HG03095 (cell line): Measurements from ENCODE around the gene SLC25A45.
"Not testable (repeated sequence)": the region's sequence is repeated elsewhere in the genome, so short reads cannot be mapped to it uniquely, and the experiment has no call there.

Experiments used
- ATAC-seq: cut with Tn5 transposase; IDR thresholded peaks from one replicate; pipeline ENCODE4 v1.9.1; 2021; ENCODE audit warnings: moderate library complexity; ENCODE audit not compliant: unreplicated experiment

The SLC25A45 gene

GRCh38 chr11:65363770-65364169 lies 18.7 kb downstream of the SLC25A45 start:
- ATAC-seq: no peak

DNA sequence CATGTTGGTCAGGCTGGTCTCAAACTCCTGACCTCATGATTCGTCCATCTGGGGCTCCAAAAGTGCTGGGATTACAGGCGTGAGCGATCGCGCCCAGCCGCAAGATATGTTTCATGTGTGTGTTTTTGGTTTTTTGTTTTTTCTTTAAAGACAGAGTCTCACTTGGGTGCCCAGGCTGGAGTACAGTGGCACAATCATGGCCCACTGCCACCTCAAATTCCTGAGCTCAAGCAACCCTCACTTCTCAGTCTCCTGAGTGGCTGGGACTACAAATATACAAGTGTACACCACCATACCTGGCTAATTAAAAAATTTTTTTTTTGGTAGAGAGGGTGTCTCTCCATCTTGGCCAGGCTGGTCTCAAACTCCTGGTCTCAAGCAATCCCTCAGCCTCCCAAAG lies 19.5 kb downstream of the SLC25A45 start:
- no peak for ATAC-seq

GRCh38 chr11:65362320-65362931 lies 20.0 kb downstream of the SLC25A45 start:
- ATAC-seq: no peak

DNA sequence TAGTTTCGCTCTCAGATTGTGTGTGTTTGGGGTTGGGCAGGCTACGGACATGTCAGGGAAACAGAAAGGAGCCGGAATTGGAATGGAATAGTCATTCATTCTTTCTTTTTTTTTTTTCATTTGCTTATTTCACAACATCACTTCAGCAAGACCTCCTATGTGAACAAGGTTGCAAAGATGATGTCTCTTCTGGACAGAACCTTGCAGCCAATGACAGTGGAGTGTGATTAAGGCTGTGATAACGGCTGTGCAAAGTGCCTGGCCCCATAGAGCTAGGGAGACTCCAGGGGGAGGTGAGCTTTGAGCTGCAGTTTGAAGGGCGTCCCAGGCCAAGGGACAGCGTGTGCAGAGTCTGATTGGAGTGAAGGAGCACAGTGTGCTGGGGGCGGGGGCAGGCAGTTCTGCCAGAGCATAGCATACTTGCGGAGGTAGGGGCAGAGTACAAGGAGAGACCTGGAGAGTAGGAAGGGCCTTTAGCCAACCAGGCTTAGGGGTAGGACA lies 24.5 kb downstream of the SLC25A45 start:
- ATAC-seq: no peak

GRCh38 chr11:65356394-65356972 lies 26.0 kb downstream of the SLC25A45 start:
- ATAC-seq: no peak

- ATAC-seq: no peak
Measured at GRCh38 chr11:65355776-65356393, 26.6 kb downstream of the SLC25A45 start.

GRCh38 chr11:65355013-65355775 lies 27.3 kb downstream of the SLC25A45 start:
- ATAC-seq: peak; percentile 15

DNA sequence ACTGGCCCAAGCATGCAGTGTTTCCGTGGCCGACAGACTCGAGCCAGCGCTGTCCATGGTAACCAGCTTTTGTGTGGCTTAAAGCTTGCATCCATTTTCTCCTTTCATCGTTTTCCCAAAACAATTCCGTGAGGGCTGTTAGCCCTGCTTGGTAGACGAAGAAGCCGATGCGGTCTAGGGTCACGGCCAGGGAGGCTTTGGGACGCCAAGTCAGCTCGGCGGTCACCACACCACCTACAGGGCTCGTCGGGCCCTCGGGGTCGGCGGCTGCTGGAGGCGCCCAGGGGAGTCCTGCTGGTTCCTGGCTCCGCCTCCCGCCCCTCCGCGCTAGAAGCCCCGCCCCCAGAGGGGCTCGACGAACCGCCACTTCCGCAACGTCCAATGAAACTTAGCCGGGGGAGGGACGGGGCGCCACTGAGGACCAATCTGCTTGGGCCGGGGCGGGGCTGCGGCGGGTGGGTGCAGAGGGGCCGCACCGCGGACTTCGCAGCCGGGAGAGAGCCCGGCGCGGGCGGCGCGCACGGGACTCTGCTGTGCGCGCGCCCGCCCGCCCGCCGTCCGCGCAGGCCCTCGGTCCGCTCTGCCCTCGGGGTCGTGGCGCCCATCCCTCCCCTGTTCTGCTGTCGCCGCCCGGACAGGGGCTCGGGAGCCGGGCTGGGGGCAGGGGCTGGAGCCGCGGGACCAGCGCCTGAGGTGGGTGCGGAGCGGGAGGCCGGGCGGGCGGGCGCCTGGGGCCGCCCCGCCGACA lies 28.0 kb downstream of the SLC25A45 start, which contains the start of gene TIGD3:
Gene TIGD3 (plus strand): TSS at position 487 of the 748 bp plus-strand sequence. CDS start 1,058 bp downstream, outside the sequence.
- ATAC-seq: peak; percentile 86

DNA sequence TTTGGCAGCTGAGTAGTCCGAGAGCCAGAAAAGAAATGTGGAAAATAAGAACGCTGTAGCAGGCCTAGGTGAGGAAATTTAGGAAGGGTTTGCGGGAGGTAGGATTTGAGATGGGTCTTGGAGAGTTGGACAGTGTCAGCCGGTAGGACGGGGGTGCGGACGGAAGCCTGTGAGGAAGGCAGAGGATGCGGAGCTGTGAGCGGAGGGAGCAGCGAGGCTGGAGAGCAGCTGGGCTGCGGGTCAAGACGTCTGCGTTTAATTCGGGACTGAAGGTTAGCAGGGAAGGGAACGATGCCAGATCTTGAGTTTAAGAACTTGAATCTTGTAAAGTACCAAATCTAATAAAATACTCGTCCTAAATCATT lies 28.6 kb downstream of the SLC25A45 start:
- ATAC-seq: no peak

DNA sequence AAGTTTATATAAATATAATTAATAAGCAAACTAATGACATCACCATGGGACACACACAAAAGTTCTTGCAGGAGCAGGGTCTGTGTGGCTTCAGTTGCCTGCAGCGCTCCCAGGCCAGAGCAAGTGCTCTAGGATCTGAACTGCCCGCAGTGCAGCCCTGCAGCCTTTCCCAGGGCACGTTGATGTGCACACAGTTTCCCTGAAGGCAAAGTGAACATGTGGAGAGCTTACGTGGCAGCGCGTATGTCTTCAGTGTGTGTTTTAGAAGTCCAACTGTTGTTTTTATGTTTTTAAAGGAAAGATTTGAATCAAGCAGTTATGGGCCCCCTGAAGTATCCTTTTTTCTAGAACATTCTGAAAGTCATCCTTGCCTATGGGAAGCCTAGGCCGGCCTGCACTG lies 29.1 kb downstream of the SLC25A45 start:
- no peak for ATAC-seq

DNA sequence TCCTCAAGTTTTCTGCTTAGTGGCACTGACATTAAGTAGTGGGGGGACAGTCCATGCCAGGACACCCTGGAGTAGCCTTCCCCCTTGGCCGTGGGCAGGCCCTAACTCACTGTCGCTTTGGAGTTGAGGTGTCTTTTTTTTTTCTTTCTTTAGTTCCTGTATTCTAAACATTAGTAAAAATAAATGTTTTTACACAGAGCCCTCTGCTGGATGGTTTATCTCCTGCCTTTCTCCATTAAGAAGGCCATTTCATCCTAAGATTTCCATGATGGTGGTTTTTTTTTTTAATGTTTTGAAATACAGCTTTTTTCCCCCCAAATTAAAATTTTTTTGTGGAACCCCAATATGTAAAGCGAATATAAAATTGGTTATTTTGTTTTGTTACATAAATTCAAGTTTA lies 29.7 kb downstream of the SLC25A45 start:
- no peak for ATAC-seq

DNA sequence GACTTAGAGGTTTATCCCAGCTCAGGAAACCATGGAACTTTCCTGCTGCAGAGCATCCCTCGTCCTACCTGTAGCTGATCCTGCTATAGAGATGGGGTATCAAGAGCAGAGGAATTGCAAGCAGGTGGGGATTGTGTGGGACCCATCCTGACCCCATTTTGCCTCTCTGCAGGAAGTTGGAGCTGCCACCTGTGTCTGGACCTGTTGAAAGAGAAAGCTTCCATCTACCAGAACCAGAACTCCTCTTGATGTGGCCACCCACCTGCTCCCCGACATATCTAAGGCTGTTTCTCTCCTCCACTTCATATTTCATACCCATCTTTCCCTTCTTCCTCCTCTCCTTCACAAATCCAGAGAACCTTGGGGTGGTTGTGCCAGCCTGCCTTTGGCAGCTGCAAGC lies 30.9 kb downstream of the SLC25A45 start:
- no peak for ATAC-seq

GRCh38 chr11:65341856-65342255 lies 40.6 kb downstream of the SLC25A45 start:
- no peak for ATAC-seq

- no peak for ATAC-seq
Measured at GRCh38 chr11:65340226-65340625, 42.2 kb downstream of the SLC25A45 start.

DNA sequence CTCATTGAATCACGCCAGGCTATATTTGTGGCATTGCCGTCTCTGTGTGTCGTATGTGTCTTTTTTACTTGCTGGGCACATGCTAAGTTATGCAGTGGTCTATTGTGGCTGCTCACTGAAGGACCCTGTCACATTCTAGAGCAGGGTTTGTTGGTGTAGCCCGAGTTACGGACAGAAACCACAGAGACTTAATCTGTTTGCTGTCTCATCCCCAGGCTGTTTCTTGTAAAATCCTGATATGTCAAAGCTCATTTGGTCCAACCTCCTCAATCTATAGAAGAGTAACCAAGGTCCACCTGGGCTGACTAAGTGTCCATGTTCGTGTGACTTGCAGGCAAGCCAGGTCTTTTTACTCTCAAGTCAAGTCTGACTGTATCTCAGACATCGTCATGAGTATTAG lies 43.8 kb downstream of the SLC25A45 start:
- no peak for ATAC-seq

DNA sequence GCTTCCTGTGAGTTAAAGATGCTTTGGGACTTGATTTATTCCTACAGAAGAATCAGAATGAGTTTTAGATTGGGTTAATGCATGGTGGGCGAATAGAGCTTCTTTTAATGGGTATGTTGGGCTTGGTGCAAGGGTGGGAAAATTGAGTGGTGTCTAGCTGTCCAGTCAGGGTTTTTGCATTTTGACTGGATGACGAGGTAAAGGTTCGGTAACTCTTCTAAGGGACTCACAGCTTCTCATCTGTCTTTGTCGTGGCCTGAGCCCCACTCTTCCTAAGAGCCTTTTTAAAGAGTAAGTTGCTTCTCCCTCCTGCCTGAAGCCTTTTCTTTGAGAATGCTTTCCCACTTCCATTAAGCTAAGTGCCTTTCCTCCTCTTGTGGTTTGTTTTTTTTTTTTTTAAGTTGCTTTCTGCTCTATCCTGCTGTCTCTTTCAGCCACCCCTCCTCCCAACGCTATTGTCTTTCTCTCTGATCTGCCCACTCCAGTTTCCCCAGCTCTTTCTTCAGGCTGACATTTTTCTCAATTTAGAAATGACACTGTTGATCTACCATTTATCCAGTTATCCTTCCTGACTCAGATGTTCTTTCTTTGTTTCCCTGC lies 47.6 kb downstream of the SLC25A45 start:
- no peak for ATAC-seq

DNA sequence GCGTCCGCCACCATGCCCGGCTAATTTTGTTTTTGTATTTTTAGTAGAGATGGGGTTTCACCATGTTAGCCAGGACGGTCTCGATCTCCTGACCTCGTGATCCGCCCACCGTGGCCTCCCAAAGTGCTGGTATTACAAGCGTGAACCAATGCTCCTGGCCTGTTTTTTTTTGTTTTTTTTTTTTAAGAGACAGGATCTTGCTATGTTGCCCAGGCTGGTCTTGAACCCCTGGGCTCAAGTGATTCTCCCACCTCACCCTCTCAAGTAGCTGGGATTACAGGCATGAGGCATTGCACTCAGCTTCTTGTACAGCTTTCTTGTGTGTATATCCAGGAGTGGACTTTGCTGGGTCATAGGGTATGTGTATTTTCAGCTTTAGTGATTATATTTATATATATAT lies 49.9 kb downstream of the SLC25A45 start:
- ATAC-seq: not testable (repeated sequence)

DNA sequence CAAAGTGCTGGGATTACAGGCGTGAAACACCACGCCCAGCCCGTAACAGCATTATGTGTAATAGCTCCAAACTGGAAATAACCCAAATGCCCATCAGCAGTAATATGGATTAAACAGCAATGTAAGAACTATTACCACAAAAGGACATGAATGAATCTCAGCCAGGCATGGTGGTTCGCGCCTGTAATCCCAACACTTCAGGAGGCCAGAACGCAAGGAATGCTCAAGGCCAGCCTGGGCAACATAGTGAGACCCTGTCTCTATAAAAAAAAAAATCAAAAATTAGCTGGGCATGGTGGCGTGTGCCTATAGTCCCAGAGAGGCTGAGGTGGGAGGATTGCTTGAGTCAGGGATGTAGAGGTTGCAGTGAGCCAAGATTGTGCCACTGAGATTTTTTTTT lies 51.9 kb downstream of the SLC25A45 start:
- ATAC-seq: no peak

- ATAC-seq: no peak
Measured at GRCh38 chr11:65329944-65330403, 52.5 kb downstream of the SLC25A45 start.

- no peak for ATAC-seq
Measured at GRCh38 chr11:65329478-65329877, 53.0 kb downstream of the SLC25A45 start.
